Rectal smooth muscle tissue (tissue), 1 donor: ENCODE measurements around the gene CCKAR.
"Not testable (repeated sequence)": the region's sequence is repeated elsewhere in the genome, so short reads cannot be mapped to it uniquely, and the experiment has no call there.

Experiments used
- H3K27ac ChIP-seq: one replicate; pipeline ENCODE4 v1.7.0; 2013; ENCODE audit warnings: low read depth, low read length, inconsistent platforms
- H3K27me3 ChIP-seq: one replicate; pipeline ENCODE4 v1.7.0; 2013; ENCODE audit warnings: low read length; ENCODE audit not compliant: control insufficient read depth, insufficient read depth
- H3K36me3 ChIP-seq: one replicate; pipeline ENCODE4 v1.7.0; 2013; ENCODE audit warnings: low read length; ENCODE audit not compliant: control insufficient read depth, insufficient read depth
- H3K4me1 ChIP-seq: one replicate; pipeline ENCODE4 v1.7.0; 2013; ENCODE audit warnings: low read length; ENCODE audit not compliant: control insufficient read depth, insufficient read depth
- H3K4me3 ChIP-seq: one replicate; pipeline ENCODE4 v1.7.0; 2013; ENCODE audit warnings: low read length
- H3K9ac ChIP-seq: one replicate; pipeline ENCODE4 v1.7.0; 2013; ENCODE audit warnings: low read length

The CCKAR gene

DNA sequence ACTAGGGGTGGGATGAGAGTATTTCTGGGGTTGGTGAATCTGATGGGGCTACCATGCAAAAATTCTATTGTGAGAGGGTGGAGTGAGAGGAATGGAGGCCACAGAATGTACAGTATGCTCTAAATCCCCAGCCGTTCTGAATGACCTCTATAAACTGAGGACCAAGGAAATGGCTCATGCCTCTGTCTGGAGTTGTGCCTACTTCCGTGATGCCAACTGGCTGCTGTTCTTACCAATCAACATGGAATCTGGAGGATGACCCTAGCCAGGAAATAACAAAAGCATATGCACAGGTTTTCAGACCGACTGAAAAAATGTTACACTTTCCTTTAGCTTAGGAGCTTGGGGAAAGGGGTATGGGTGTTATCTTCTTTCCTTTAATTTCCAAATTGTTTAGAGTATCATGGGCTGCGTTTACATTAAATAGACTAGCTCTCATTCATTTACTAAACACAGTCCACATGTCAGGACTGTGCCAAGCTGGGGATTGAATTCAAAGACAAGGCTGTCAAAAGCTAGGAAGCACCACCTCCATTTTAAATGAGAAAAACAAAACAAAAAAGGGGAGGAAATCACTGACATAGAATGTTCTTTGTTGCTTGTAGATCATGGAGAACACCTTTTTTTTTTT, 20.2 kb upstream of the CCKAR start:
- H3K9ac ChIP-seq = no peak overlapping the region
- H3K4me3 ChIP-seq = no peak overlapping the region
- peaks cover 3% of the 10 kb centered on the region for H3K4me1 ChIP-seq
- H3K27me3 ChIP-seq = no peaks in the 10 kb centered on the region
- H3K36me3 ChIP-seq = no peaks in the 10 kb centered on the region
- no peak overlapping the region for H3K27ac ChIP-seq

DNA sequence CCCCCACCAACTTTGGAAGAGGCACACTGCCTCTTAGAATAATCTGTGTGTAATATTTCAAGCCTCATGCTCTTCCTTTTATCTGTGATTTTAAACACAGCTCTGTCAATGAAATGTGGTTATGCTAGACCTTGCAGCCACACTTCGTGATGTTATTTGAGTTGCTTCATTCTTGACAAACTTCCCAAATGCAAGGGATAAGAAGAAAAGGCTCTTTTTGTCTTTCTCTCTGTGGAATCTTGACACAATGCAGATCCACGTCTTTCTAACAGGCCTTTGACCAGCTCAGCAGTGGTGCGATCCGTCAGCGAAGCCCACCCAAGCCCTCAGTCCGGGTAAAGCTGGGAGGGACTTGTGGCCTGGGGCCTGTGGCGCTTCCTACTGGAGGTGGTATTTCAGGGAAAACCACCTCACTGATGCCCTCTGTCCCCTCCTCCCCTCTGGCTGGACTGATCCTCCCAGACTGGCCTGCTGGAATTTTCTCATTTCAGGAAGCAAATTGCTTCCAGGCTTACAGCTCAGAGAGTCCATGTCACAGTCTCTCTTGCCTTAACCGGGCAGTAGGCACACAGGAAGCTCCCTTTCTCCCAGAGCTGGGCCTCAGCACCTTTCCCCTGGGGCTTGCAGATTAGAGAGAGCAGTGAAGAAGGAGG, 19.5 kb upstream of the CCKAR start:
- no peak overlapping the region for H3K9ac ChIP-seq
- no peak overlapping the region for H3K4me3 ChIP-seq
- no peaks in the 10 kb centered on the region for H3K27me3 ChIP-seq
- H3K27ac ChIP-seq = no peak overlapping the region
- peaks cover 3% of the 10 kb centered on the region for H3K4me1 ChIP-seq
- H3K36me3 ChIP-seq = no peaks in the 10 kb centered on the region

DNA sequence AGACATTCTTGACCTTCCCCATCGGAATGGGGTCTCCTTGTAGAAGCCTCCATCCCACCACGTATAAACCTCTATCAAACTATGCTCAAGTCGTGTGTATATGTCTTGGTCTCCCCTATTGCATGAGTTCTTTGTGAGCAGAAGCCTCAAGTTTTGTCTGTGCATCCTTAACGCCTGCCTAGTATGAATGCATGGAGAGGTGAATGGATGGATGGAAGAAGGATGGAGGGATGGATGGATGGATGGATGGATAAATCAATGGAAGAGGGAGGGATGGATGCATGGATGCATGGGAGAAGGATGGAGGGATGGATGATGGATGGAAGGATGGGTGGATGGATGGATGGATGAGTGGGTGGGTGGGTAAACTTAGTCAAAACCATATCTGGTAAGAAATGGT, 17.0 kb upstream of the CCKAR start:
- Histone ChIP-seq H3K27me3 (no peaks in the 10 kb centered on the region), H3K4me1 (peaks cover 3% of the 10 kb centered on the region), H3K36me3 (no peaks in the 10 kb centered on the region), H3K9ac (no peak overlapping the region), H3K27ac (no peak overlapping the region), H3K4me3 (no peak overlapping the region)

DNA sequence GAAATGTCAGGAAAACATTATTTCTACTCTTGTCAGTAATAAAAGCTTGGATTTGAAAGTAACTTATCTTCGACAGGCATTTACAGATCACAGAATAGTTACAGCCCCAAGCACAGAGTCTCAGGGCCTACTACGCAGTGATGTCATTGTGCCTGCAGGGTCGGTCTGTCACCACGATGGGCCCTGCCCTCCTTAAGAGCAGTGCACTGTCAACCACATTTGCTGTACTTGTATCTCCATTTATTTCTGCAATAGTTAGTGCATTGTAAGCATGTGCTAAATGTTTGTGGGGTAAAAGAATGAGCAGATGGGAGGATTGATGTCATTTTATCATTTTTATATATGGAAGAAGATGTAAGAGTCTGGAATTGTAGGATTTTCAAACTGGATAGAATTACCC, 13.6 kb upstream of the CCKAR start:
- no peaks in the 10 kb centered on the region for H3K27me3 ChIP-seq
- H3K27ac ChIP-seq = no peak overlapping the region
- no peak overlapping the region for H3K9ac ChIP-seq
- no peaks in the 10 kb centered on the region for H3K36me3 ChIP-seq
- no peak overlapping the region for H3K4me3 ChIP-seq
- H3K4me1 ChIP-seq = no peaks in the 10 kb centered on the region

DNA sequence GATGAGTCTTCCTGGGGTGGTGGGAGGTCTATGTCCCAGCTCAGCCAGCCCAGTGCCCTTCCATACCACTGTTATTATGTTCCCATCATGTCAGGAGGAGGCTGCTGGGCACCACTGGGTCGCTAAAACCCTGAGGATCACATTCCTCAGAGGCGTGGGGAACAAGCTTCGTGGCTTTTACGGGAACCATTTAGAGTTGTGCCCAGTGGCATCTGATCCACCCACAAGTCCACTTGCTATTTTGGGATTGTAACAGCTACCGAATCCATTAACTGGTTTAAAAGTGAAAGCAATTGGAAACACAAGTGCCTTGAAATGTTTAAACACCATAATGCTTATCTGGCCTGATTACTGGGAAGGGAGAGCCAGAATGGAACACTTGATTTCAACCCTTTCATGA, 13.1 kb upstream of the CCKAR start:
- no peak overlapping the region for H3K9ac ChIP-seq
- H3K27ac ChIP-seq = no peak overlapping the region

DNA sequence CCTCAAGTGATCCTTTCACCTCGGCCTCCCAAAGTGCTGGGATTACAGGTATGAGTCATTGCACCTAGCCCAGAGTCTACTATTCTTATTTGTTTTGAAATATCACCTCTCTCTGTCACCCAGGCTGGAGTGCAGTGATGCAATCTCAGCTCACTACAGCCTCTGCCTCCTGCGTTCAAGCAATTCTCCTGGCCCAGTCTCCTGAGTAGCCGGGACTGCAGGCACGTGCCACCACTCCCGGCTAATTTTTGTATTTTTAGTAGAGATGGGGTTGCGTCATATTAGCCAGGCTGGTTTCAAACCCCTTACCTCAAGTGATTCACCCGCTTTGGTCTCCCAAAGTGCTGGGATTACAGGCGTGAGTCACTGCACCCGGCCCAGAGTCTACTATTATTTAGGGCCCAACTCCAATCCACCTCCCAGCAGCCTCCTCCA, 10.3 kb upstream of the CCKAR start:
- H3K4me3 ChIP-seq, H3K36me3 ChIP-seq, H3K9ac ChIP-seq, H3K4me1 ChIP-seq, H3K27me3 ChIP-seq, H3K27ac ChIP-seq: not testable (repeated sequence)

More for the DNA sequence above, 13.1 kb upstream of the CCKAR start:
- Histone ChIP-seq H3K27me3 (no peaks in the 10 kb centered on the region), H3K36me3 (no peaks in the 10 kb centered on the region), H3K4me3 (no peak overlapping the region), H3K4me1 (no peaks in the 10 kb centered on the region)

DNA sequence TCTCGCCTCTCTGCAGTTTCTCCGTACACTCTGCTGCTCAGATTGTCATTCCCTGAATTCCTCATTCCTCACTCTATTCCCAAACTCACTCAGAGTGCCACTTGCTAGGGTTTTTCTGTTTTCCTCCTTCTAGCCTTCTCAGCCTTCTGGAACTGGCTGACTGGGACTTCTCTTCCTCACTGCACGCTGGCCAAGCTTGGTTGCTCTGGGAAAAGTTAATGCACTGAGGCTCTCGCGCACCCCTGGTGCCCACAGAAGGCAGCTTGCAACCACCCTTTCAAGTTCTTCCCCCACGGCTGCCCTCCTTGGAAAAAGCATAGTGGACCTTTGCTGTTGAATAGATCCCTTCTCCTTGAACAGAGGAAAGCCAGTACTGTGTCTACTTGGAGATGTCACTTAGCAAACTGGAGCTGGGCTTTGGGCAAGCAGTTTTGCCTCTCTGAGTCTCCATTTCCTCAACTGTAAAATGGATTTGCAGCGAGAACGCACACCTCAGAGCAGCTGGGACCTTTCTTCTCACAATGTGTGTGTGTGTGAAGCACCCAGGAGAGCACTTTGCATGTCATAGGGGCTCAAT, 6.0 kb upstream of the CCKAR start:
- H3K27me3 ChIP-seq = no peaks in the 10 kb centered on the region
- H3K36me3 ChIP-seq = no peaks in the 10 kb centered on the region
- H3K27ac ChIP-seq = no peak overlapping the region
- H3K9ac ChIP-seq = no peak overlapping the region
- no peak overlapping the region for H3K4me3 ChIP-seq
- no peaks in the 10 kb centered on the region for H3K4me1 ChIP-seq

DNA sequence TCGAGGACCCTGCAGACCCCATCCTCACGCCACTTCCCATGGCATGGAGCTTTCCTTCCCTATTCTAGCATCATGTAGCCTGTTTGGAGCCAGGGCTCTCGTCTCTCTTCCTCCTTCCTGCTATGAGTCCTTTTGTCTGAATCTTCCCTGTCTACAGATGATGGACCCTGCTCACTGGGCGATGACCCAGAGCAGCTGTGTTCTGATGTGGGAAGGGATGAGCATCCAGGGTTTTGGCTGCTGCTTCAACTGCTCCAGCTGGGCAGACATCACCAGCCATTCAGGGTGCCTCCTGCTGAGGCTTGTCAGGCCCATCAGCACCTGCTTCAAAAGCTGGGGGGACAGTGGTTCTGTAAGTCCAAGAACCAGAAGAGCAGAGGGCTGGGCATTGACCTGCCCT, 3.2 kb upstream of the CCKAR start:
- Histone ChIP-seq H3K4me1 (no peaks in the 10 kb centered on the region), H3K27me3 (no peaks in the 10 kb centered on the region), H3K27ac (no peak overlapping the region), H3K36me3 (no peaks in the 10 kb centered on the region), H3K4me3 (no peak overlapping the region), H3K9ac (no peak overlapping the region)

DNA sequence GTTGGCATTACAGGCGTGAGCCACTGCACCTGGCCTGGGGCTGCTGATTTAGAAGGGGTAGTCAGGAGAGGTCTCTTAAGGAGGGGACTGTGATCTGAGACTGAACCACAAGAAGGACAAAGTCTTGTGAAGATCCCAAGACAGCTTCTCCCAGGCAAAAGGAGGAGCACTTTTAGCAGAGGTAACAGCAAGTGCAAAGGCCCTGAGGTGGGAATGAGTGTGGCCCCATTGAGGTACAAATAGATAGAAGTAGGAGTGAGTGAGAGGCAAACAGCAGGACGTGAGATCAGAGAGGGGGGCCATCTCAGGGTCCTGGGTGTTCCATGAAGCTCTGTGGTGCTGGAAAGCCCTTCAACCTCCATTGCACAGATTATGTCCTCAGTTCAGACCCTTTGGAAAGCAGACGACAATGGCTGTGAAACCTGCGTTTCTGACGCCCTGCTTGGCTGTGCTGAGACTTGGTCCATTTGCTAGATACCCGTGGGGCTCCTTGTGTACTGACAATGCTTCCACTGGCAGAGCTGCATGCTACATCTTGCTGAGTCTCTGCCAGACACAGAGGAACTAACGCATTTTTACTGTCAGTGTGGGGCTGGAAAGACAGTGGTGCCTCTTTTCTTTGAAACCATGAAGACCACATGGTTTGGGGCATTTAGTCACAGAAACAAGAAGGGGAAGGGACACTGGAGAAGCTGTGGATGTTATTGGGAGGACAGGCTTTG, 1.3 kb upstream of the CCKAR start:
- no peak overlapping the region for H3K9ac ChIP-seq
- H3K4me3 ChIP-seq = no peak overlapping the region
- no peaks in the 10 kb centered on the region for H3K4me1 ChIP-seq
- no peak overlapping the region for H3K27ac ChIP-seq
- H3K36me3 ChIP-seq = no peaks in the 10 kb centered on the region
- H3K27me3 ChIP-seq = no peaks in the 10 kb centered on the region

DNA sequence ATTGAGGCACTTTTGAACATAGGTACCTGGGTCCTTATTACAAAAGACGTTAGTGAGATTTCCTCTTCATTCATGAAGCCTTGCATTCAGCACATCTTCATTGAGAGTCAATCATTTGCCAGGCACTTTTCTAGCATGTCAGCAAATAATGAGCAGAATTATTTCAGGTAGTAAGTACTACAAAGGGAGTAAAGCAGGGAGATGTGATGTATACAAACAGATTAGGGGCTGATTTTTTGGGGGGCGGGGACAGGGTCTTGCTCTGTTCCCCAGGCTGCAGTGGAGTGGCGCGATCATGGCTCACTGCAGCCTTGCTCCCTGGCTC, 638 bp upstream of the CCKAR start:
- H3K4me3 ChIP-seq = no peak overlapping the region
- H3K36me3 ChIP-seq = no peaks in the 10 kb centered on the region
- no peak overlapping the region for H3K9ac ChIP-seq
- no peaks in the 10 kb centered on the region for H3K27me3 ChIP-seq
- no peaks in the 10 kb centered on the region for H3K4me1 ChIP-seq
- H3K27ac ChIP-seq = no peak overlapping the region

DNA sequence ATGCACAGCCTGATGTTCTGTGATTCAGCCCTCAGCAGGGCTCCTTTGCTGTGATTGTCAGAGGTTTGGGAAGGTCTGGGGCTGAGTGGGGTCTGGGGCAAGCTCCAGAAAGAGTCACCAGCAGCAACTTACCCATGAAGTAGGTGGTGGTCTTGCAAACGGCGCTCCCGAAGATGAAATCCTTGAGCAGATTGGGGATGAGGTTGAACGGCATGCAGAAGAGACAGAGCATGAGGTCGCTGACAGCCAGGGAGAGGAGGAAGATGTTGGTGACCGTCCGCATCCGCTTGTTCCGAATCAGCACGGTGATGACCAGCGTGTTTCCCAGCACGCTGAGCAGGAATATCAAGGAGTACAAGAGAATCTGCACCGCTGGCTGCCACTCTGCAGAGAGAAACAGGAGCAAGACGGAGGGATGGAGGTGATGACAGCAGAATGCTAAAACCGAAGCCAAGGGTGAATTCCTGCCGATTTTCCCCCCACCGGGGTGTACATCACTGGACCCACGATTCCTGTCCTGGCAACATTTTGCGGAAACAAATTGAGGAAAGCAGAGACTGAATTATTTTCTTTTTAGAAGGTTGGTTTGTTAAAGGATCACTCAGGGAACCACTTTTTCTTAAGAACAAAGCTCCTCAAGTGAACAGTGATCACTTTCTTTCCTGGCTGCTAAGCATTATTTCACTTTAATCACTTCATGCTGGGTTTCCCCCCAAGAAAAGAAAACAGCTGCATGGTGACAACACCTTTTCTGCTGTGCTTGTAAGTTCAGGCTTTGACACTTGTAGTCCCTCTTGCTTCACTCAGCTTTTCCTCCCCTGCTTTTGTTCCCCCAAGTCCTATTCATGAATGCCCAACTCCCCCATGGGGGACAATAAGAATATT, 941 bp downstream of the CCKAR start:
- no peaks in the 10 kb centered on the region for H3K4me1 ChIP-seq
- no peak overlapping the region for H3K27ac ChIP-seq
- no peak overlapping the region for H3K4me3 ChIP-seq
- H3K27me3 ChIP-seq = no peaks in the 10 kb centered on the region
- H3K36me3 ChIP-seq = no peaks in the 10 kb centered on the region
- H3K9ac ChIP-seq = no peak overlapping the region

DNA sequence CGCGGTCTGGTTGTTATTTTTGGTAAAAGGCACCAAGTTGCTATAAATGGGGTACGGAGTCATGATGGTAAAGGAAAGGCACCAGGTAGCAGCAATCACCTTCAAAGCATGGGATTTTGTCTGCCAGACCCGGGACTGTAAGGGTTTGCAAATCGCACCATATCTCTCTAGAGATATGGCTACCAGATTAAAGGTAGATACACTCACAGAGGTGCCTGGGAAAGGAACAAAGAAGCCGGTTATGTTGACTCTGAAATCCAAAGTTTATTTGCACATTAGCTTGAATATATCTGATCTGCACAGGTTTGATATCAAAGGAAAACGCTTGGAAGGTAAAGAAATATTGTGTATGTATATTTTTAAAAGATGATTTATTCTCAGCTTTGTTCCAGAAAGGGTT, 4.6 kb downstream of the CCKAR start:
- peaks cover 6% of the 10 kb centered on the region for H3K4me1 ChIP-seq
- H3K4me3 ChIP-seq = no peak overlapping the region
- H3K27ac ChIP-seq = no peak overlapping the region
- no peaks in the 10 kb centered on the region for H3K36me3 ChIP-seq
- H3K27me3 ChIP-seq = no peaks in the 10 kb centered on the region
- no peak overlapping the region for H3K9ac ChIP-seq
